Superior temporal gyrus (tissue), 1 donor: Measurements from ENCODE around the gene POLK.
"Not testable (repeated sequence)": the region's sequence is repeated elsewhere in the genome, so short reads cannot be mapped to it uniquely, and the experiment has no call there.

ENCODE experiments used
- DNase-seq: peaks from one replicate; pipeline ENCODE4 v3.0.0-alpha.2; 2016; ENCODE audit errors: extremely low spot score

POLK gene

GRCh38 chr5:75510417-75510835 lies 1.3 kb upstream of the POLK start:
- no peak for DNase-seq

- no peak for DNase-seq
Measured at GRCh38 chr5:75510836-75511434, 756 bp upstream of the POLK start.

GRCh38 chr5:75512383-75513074 lies 838 bp downstream of the POLK start:
- no peak for DNase-seq

GRCh38 chr5:75513841-75514240 lies 2.1 kb downstream of the POLK start:
- no peak for DNase-seq

GRCh38 chr5:75514323-75514722 lies 2.6 kb downstream of the POLK start:
- no peak for DNase-seq

GRCh38 chr5:75519761-75520160 lies 8.1 kb downstream of the POLK start:
- DNase-seq, result no peak

GRCh38 chr5:75521195-75521594 lies 9.5 kb downstream of the POLK start:
- DNase-seq, result no peak

- no peak for DNase-seq
Measured at GRCh38 chr5:75522025-75522424, 10.3 kb downstream of the POLK start.

GRCh38 chr5:75522542-75522941 lies 10.9 kb downstream of the POLK start:
- no peak for DNase-seq

- DNase-seq, result no peak
Measured at GRCh38 chr5:75523275-75523674, 11.6 kb downstream of the POLK start.

GRCh38 chr5:75524071-75524470 lies 12.4 kb downstream of the POLK start:
- no peak for DNase-seq

GRCh38 chr5:75524591-75524990 lies 12.9 kb downstream of the POLK start:
- DNase-seq, result no peak

- no peak for DNase-seq
Measured at GRCh38 chr5:75525344-75525743, 13.7 kb downstream of the POLK start.

GRCh38 chr5:75526070-75526469 lies 14.4 kb downstream of the POLK start:
- no peak for DNase-seq

GRCh38 chr5:75529185-75529584 lies 17.5 kb downstream of the POLK start:
- no peak for DNase-seq

- no peak for DNase-seq
Measured at GRCh38 chr5:75532190-75532589, 20.5 kb downstream of the POLK start.

GRCh38 chr5:75533716-75534115 lies 22.0 kb downstream of the POLK start:
- DNase-seq, result not testable (repeated sequence)

GRCh38 chr5:75534734-75535133 lies 23.0 kb downstream of the POLK start:
- no peak for DNase-seq

GRCh38 chr5:75536147-75536546 lies 24.5 kb downstream of the POLK start:
- no peak for DNase-seq

- DNase-seq, result no peak
Measured at GRCh38 chr5:75536694-75537360, 25.1 kb downstream of the POLK start.

GRCh38 chr5:75538211-75538610 lies 26.5 kb downstream of the POLK start:
- DNase-seq, result no peak

- no peak for DNase-seq
Measured at GRCh38 chr5:75545131-75545530, 33.4 kb downstream of the POLK start.

- no peak for DNase-seq
Measured at GRCh38 chr5:75546830-75547229, 35.1 kb downstream of the POLK start.
